HG03045 (cell line): ENCODE data around the gene DPYSL3.
"Not testable (repeated sequence)": the region's sequence is repeated elsewhere in the genome, so short reads cannot be mapped to it uniquely, and the experiment has no call there.

ENCODE experiments used
- ATAC-seq: cut with Tn5 transposase; IDR thresholded peaks from one replicate; pipeline ENCODE4 v1.9.1; 2021; ENCODE audit warnings: mild to moderate bottlenecking, moderate library complexity; ENCODE audit not compliant: unreplicated experiment

The DPYSL3 gene

GRCh38 chr5:147373328-147373727 is 136.5 kb downstream of the DPYSL3 start:
- no peak for ATAC-seq

- ATAC-seq = no peak
Observed at GRCh38 chr5:147372191-147372590, 137.7 kb downstream of the DPYSL3 start.

GRCh38 chr5:147371290-147371689 is 138.6 kb downstream of the DPYSL3 start:
- no peak for ATAC-seq

- no peak for ATAC-seq
Observed at GRCh38 chr5:147369742-147370374, 140.0 kb downstream of the DPYSL3 start.

GRCh38 chr5:147367381-147367780 is 142.5 kb downstream of the DPYSL3 start:
- not testable (repeated sequence) for ATAC-seq

GRCh38 chr5:147361441-147362175 is 148.3 kb downstream of the DPYSL3 start:
- ATAC-seq = no peak

GRCh38 chr5:147360816-147361215 is 149.1 kb downstream of the DPYSL3 start:
- ATAC-seq = no peak

- no peak for ATAC-seq
Observed at GRCh38 chr5:147359581-147359980, 150.3 kb downstream of the DPYSL3 start.

- ATAC-seq = no peak
Observed at GRCh38 chr5:147359101-147359500, 150.8 kb downstream of the DPYSL3 start.

- ATAC-seq = no peak
Observed at GRCh38 chr5:147349241-147349640, 160.6 kb downstream of the DPYSL3 start.

GRCh38 chr5:147348451-147348850 is 161.4 kb downstream of the DPYSL3 start:
- no peak for ATAC-seq

- no peak for ATAC-seq
Observed at GRCh38 chr5:147348046-147348445, 161.8 kb downstream of the DPYSL3 start.

- no peak for ATAC-seq
Observed at GRCh38 chr5:147346006-147346561, 163.8 kb downstream of the DPYSL3 start.

GRCh38 chr5:147344861-147345260 is 165.0 kb downstream of the DPYSL3 start:
- no peak for ATAC-seq

- ATAC-seq = no peak
Observed at GRCh38 chr5:147341345-147341744, 168.5 kb downstream of the DPYSL3 start.

GRCh38 chr5:147340941-147341340 is 168.9 kb downstream of the DPYSL3 start:
- no peak for ATAC-seq
